Gastroesophageal sphincter (tissue), 3 donors: ENCODE data around the gene PTPRN2.

ENCODE experiments used
- POLR2A ChIP-seq, 2 donors: fragments of 450-650 bp; IDR thresholded peaks; one replicate each; pipeline ENCODE4 v1.6.1; 2017; ENCODE audit warnings: antibody characterized with exemption in 2 of 2, mild to moderate bottlenecking in 2 of 2, moderate library complexity in 1 of 2
- POLR2AphosphoS5 ChIP-seq: sonication (generic); formaldehyde crosslinking; IDR thresholded peaks from one replicate; pipeline ENCODE4 v1.6.1; 2017; ENCODE audit warnings: antibody characterized with exemption
- TF ChIP-seq, protein P1 (sequence below), 4 experiments: fragments of 200-600 bp in 2 of 4; fragments of 450-650 bp in 2 of 4; sonication (generic) in 1 of 4; IDR thresholded peaks; one replicate each; pipeline ENCODE4 v1.5.1; 2017 to 2019; ENCODE audit warnings: antibody characterized with exemption in 4 of 4, mild to moderate bottlenecking in 2 of 4, moderate library complexity in 2 of 4

DNA sequence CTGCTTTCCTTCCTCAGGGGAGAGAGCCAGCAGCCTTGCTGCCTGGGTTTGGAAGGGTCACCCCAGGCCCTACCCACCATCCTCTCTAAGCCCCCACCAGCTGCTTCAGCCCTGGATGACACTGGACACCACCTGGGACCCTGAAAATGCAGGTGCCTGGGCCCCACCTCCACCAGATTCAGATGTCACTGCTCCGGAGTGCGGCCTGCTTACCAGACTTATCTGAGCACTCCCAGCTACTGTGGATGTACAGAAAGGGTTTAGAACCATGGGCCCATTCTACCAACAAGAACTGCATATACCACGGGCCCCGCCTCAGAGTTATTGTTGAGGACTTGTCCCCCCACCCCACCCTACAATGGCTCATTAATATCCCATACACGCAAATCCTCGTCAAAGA lies 172.3 kb downstream of the PTPRN2 start:
- TF ChIP-seq, protein P1, sequence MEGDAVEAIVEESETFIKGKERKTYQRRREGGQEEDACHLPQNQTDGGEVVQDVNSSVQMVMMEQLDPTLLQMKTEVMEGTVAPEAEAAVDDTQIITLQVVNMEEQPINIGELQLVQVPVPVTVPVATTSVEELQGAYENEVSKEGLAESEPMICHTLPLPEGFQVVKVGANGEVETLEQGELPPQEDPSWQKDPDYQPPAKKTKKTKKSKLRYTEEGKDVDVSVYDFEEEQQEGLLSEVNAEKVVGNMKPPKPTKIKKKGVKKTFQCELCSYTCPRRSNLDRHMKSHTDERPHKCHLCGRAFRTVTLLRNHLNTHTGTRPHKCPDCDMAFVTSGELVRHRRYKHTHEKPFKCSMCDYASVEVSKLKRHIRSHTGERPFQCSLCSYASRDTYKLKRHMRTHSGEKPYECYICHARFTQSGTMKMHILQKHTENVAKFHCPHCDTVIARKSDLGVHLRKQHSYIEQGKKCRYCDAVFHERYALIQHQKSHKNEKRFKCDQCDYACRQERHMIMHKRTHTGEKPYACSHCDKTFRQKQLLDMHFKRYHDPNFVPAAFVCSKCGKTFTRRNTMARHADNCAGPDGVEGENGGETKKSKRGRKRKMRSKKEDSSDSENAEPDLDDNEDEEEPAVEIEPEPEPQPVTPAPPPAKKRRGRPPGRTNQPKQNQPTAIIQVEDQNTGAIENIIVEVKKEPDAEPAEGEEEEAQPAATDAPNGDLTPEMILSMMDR (IDR thresholded peaks at IDR 0.05), result no peak
- TF ChIP-seq POLR2A (IDR thresholded peaks at IDR 0.05), result no peak
- TF ChIP-seq POLR2AphosphoS5, result no peak
